GM12878 (cell line): ENCODE measurements around the gene CDK5RAP1. TPM values are rescaled to one million over a fixed set of nuclear protein-coding genes. Genes with fewer than 3 reads are reported as not detected.
A peak's percentile ranks its signal among the peaks of the same experiment; 100 is the strongest.

Experiments
- ASH2L ChIP-seq: fragments of 300-600, 200-600 bp; sonication (generic); IDR thresholded peaks from 2 replicates; pipeline ENCODE4 v1.6.1; 2017; ENCODE audit warnings: low read depth, mild to moderate bottlenecking, borderline replicate concordance
- CBX5 ChIP-seq: sonication (generic); IDR thresholded peaks from 2 replicates; pipeline ENCODE4 v1.6.1; 2016; ENCODE audit warnings: low read depth, moderate library complexity, mild to moderate bottlenecking, inconsistent platforms
- CEBPB ChIP-seq, 2 experiments: fragments of 150-350 bp in 1 of 2; IDR thresholded peaks; 2 replicates each; pipeline ENCODE4 v1.6.1; 2012 to 2014; ENCODE audit warnings: low read depth in 2 of 2, low read length in 2 of 2, borderline replicate concordance in 1 of 2, inconsistent platforms in 1 of 2
- EED ChIP-seq: sonication (generic); IDR thresholded peaks from 2 replicates; pipeline ENCODE4 v1.6.1; 2016; ENCODE audit warnings: antibody characterized with exemption, low read depth
- EP300 ChIP-seq, 2 experiments: fragments of 150-350 bp in 1 of 2; IDR thresholded peaks; 2 replicates each; pipeline ENCODE4 v1.6.1; 2011 to 2012; ENCODE audit warnings: low read depth in 2 of 2, low read length in 2 of 2, borderline replicate concordance in 1 of 2, improper control_type of control experiment in 1 of 2, inconsistent platforms in 1 of 2; ENCODE audit not compliant: control insufficient read depth in 1 of 2
- HCFC1 ChIP-seq: fragments of 150-350 bp; IDR thresholded peaks from 2 replicates; pipeline ENCODE4 v1.6.1; 2014; ENCODE audit warnings: low read length
- NFYB ChIP-seq: IDR thresholded peaks from 2 replicates; pipeline ENCODE4 v1.6.1; 2011; ENCODE audit warnings: low read depth, mild to moderate bottlenecking, low read length, improper control_type of control experiment, moderate library complexity; ENCODE audit not compliant: insufficient read depth
- NRF1 ChIP-seq: conservative IDR thresholded peaks from 2 replicates; pipeline ENCODE4 v1.6.1; 2011; ENCODE audit warnings: mild to moderate bottlenecking, low read depth, low read length, improper control_type of control experiment
- SMAD5 ChIP-seq: IDR thresholded peaks from 2 replicates; pipeline ENCODE4 v1.6.1; 2016; ENCODE audit warnings: antibody characterized with exemption, low read depth
- SREBF1 ChIP-seq: IDR thresholded peaks from 2 replicates; pipeline ENCODE4 v1.6.1; 2012; ENCODE audit warnings: mild to moderate bottlenecking, low read length
- TCF7 ChIP-seq: IDR thresholded peaks from 2 replicates; pipeline ENCODE4 v1.6.1; 2014; ENCODE audit warnings: antibody characterized with exemption, borderline replicate concordance
- ZNF207 ChIP-seq: fragments of 450-650 bp; IDR thresholded peaks from 2 replicates; pipeline ENCODE4 v1.6.1; 2014; ENCODE audit warnings: antibody characterized with exemption, mild to moderate bottlenecking, borderline replicate concordance
- polyA plus RNA-seq, 11 experiments: library from polyadenylated mRNA; depleted of rRNA in 4 of 11; unstranded in 6 of 11; stranded (reverse) in 5 of 11; fragments of >200 nt; fragmentation: Nextera tagmentation in 4 of 11; fragmentation: Illumina TruSeq in 1 of 11; extraction: Ambion mirVana in 4 of 11; extraction: Trizol in 1 of 11; gene quantifications; 1 replicate in 1 of 11; 2 replicates in 10 of 11; pipeline versions ENCODE4 v1.2.1 to v1.2.3, GENCODE V29; 2011 to 2016; ENCODE audit warnings: inconsistent platforms in 2 of 11, missing spikeins in 2 of 11, low read depth in 1 of 11
- total RNA-seq, 4 experiments: library from RNA; depleted of rRNA in 3 of 4; stranded (reverse); fragments of >200 nt in 3 of 4; fragmentation: Illumina TruSeq in 1 of 4; extraction: Trizol in 1 of 4; gene quantifications; 2 replicates each; pipeline versions ENCODE4 v1.2.1 to v1.2.3, GENCODE V29; 2013 to 2021
- TF ChIP-seq, protein P1 (sequence below): IDR thresholded peaks from 2 replicates; pipeline ENCODE4 v1.6.1; 2012; ENCODE audit warnings: low read depth, low read length, improper control_type of control experiment
- TF ChIP-seq, protein P2 (sequence below): fragments of 450-650 bp; conservative IDR thresholded peaks from 2 replicates; pipeline ENCODE4 v1.6.1; 2017; ENCODE audit warnings: mild to moderate bottlenecking, moderate library complexity

The CDK5RAP1 gene
- total and polyA plus RNA-seq, 10 of the 15 experiments (the other 5 are each of a cell fraction or from before 2014, with no cell fraction given), result 30.4 to 67.6 (median 38.8) TPM

DNA sequence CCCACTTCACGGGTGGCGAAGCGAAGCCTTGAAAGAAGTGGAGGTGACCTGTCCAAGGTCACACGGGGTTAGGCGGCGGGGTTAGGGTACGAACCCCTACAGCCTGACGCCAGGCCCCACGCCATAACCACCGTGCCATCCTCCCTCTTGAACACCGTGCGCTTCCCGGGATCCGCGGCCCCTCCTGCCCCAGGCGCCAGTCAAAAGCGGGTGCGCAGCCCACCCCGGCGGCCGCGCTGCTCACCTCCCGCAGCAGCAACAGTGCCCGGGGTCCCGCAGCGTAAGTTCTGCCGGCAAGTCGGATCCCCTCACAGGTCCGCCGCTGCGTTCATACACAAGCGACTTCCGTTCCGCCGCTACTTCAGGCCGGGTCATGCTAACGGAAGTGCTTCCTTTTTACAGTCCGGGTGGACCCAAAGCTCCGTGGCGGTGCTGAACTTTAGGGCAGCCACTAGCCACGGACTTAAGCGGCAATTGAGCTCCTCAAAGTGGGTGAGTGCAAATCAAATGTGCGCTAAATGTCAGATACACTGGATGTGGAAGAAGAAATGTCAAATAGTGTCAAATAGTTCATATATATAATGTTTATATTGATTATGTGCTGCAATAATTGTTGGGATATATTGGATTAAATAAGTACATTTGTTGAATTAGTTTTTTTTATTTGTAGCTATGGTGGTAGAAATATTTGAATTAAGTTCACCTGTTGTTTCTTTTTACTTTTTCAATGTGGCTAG is at the start of gene CDK5RAP1 (continued):
- peak; percentile 96 for TF ChIP-seq CBX5
- no peak for TF ChIP-seq NRF1
- TF ChIP-seq, protein P1, sequence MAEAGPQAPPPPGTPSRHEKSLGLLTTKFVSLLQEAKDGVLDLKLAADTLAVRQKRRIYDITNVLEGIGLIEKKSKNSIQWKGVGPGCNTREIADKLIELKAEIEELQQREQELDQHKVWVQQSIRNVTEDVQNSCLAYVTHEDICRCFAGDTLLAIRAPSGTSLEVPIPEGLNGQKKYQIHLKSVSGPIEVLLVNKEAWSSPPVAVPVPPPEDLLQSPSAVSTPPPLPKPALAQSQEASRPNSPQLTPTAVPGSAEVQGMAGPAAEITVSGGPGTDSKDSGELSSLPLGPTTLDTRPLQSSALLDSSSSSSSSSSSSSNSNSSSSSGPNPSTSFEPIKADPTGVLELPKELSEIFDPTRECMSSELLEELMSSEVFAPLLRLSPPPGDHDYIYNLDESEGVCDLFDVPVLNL, result peak; percentile 79
- peak; percentile 55; the same call in 1 of the 2 replicates for TF ChIP-seq SREBF1
- TF ChIP-seq, protein P2, sequence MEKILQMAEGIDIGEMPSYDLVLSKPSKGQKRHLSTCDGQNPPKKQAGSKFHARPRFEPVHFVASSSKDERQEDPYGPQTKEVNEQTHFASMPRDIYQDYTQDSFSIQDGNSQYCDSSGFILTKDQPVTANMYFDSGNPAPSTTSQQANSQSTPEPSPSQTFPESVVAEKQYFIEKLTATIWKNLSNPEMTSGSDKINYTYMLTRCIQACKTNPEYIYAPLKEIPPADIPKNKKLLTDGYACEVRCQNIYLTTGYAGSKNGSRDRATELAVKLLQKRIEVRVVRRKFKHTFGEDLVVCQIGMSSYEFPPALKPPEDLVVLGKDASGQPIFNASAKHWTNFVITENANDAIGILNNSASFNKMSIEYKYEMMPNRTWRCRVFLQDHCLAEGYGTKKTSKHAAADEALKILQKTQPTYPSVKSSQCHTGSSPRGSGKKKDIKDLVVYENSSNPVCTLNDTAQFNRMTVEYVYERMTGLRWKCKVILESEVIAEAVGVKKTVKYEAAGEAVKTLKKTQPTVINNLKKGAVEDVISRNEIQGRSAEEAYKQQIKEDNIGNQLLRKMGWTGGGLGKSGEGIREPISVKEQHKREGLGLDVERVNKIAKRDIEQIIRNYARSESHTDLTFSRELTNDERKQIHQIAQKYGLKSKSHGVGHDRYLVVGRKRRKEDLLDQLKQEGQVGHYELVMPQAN, result peak; percentile 93
- peak; percentile 81 for TF ChIP-seq TCF7
- TF ChIP-seq EED, result 0 out of 2 replicates have a peak, but pooled peaks have one; percentile 43
- peak; percentile 97 for TF ChIP-seq ZNF207
- no peak; a peak in 1 of 4 replicates for TF ChIP-seq CEBPB (IDR thresholded peaks at IDR 0.05; ENCODE audit: borderline replicate concordance in 1 of 2, low read depth in 2 of 2, low read length in 2 of 2)
- TF ChIP-seq EP300 (IDR thresholded peaks at IDR 0.05; ENCODE audit: borderline replicate concordance in 1 of 2, control insufficient read depth in 1 of 2, low read depth in 2 of 2, low read length in 2 of 2), result no peak
- peak; percentile 89 for TF ChIP-seq HCFC1
- peak; percentile 75; the same call in 1 of the 2 replicates for TF ChIP-seq SMAD5
- no peak; the same call in 1 of the 2 replicates for TF ChIP-seq ASH2L
- TF ChIP-seq NFYB, result no peak
